ENCODE measurements around the gene UGT1A1. TPM values are rescaled to one million over a fixed set of nuclear protein-coding genes. Genes with fewer than 3 reads are reported as not detected.

UGT1A1 gene
- total RNA-seq, 1 donor from 2014 or later = not detected

DNA sequence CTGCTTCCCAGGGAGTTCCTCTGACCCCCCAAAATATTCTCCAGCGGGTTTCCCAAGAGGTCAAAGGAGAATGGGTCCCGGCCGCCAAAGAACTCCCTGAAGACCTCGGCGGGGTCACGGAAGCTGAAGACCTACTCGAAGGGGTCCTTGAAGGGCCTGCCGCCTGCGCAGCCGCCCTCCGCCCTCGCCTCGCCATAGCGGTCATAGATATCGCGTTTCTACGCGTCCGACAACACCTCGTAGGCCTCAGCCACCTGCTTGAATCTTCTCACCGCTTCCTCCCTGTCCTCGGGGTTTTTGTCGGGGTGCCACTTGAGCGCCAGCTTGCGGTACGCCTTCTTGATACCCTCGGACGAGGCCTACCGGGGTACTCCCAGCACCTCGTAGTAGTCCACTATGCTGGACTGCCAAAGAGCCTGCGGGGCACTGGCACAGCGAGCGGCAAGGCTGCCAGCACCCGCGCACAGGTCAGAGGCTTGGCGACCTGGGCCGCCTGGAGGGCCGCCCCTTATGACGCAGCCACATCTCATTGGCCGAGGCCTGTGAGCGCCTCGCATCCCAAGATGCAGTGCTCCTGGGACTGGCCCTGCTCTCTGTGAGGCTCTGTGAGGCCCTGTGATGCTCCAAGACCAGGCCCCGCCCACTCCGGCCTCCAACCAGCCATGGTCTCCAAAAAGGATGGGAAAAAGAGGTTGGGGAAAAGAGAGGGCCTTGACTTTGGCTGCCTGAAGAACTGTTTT, 5.0 kb upstream of the UGT1A1 start:
- TF ChIP-seq, protein P1, sequence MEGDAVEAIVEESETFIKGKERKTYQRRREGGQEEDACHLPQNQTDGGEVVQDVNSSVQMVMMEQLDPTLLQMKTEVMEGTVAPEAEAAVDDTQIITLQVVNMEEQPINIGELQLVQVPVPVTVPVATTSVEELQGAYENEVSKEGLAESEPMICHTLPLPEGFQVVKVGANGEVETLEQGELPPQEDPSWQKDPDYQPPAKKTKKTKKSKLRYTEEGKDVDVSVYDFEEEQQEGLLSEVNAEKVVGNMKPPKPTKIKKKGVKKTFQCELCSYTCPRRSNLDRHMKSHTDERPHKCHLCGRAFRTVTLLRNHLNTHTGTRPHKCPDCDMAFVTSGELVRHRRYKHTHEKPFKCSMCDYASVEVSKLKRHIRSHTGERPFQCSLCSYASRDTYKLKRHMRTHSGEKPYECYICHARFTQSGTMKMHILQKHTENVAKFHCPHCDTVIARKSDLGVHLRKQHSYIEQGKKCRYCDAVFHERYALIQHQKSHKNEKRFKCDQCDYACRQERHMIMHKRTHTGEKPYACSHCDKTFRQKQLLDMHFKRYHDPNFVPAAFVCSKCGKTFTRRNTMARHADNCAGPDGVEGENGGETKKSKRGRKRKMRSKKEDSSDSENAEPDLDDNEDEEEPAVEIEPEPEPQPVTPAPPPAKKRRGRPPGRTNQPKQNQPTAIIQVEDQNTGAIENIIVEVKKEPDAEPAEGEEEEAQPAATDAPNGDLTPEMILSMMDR (IDR thresholded peaks at IDR 0.05) = no peak
- intact Hi-C loops (cut with DNase I) = no loop called here
- no peak for DNase-seq (ENCODE audit: low spot score in 2 of 2)
- Histone ChIP-seq H3K27me3 (no peaks in the 10 kb centered on the region), H3K36me3 (no peaks in the 10 kb centered on the region), H3K9me3 (no peaks in the 10 kb centered on the region), H3K4me3 (no peak overlapping the region), H3K27ac (no peak overlapping the region), H3K4me1 (no peaks in the 10 kb centered on the region)

DNA sequence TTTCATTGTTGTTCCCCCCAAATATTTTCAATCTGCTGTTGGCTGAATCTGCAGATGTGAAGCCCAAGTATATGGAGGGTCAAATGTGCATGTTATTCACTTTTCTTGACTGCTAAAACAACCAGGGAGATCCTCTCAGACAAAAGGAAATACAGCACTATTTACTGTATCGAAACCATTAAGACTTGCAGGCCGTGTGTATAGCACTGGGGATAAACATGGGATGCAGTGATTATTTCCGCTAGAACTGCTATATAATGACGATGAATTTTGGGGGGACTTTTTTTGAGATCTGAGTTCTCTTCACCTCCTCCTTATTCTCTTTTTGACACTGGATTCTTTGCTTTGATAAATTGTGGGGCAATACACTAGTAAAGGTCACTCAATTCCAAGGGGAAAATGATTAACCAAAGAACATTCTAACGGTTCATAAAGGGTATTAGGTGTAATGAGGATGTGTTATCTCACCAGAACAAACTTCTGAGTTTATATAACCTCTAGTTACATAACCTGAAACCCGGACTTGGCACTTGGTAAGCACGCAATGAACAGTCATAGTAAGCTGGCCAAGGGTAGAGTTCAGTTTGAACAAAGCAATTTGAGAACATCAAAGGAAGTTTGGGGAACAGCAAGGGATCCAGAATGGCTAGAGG, 3.5 kb upstream of the UGT1A1 start:
- H3K27ac ChIP-seq = no peak overlapping the region
- H3K36me3 ChIP-seq = no peaks in the 10 kb centered on the region
- no peaks in the 10 kb centered on the region for H3K27me3 ChIP-seq
- H3K4me1 ChIP-seq = no peaks in the 10 kb centered on the region
- no peak for DNase-seq (ENCODE audit: low spot score in 2 of 2)
- H3K4me3 ChIP-seq = no peak overlapping the region
- TF ChIP-seq, protein P1 (IDR thresholded peaks at IDR 0.05) = no peak
- intact Hi-C loops (cut with DNase I) = no loop called here
- H3K9me3 ChIP-seq = no peaks in the 10 kb centered on the region

DNA sequence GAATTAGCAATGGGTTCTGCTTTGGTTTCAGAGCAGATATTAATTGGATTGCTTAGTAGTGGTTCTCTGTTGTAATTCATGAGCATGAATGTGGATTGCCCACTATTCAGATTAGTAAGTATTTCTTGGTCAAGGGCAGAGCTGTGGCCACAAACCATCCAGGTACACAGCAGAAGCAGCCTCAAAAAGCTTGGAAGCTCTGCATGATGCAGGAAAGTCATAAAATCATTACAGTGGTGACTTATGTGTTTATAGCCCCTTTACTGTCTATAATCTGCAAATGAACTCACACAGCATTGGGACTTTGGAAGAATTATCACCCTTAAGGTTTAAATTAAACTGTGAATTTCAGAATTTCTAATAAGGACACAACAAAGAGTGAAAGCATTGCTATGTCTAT, 1.9 kb upstream of the UGT1A1 start:
- intact Hi-C loops (cut with DNase I) = no loop called here

DNA sequence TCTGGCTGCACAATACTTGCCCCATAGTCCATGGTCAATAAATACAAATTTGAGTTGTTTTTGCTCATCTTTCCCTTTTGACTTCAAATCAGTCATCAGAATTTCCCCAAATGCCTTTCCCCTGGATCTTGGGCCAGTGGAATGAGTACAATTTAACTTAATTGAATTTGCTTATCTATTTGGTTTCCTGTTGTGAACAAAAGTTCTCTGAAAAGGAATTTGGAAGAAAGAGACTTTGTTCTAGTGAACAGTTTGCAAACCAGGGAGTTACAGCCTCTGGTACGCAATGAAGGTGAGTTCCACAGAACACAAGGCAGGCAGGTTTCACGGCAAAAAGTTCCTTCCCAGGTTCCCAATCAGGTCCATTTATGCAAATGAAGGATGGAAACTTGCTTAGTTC, 1.2 kb upstream of the UGT1A1 start:
- no peaks in the 10 kb centered on the region for H3K36me3 ChIP-seq
- no peaks in the 10 kb centered on the region for H3K27me3 ChIP-seq
- H3K9me3 ChIP-seq = no peaks in the 10 kb centered on the region
- no peak overlapping the region for H3K4me3 ChIP-seq
- intact Hi-C loops (cut with DNase I) = no loop called here
- TF ChIP-seq, protein P1 (IDR thresholded peaks at IDR 0.05) = no peak
- H3K4me1 ChIP-seq = no peaks in the 10 kb centered on the region
- DNase-seq (ENCODE audit: low spot score in 2 of 2) = no peak
- no peak overlapping the region for H3K27ac ChIP-seq

More for the DNA sequence above, 1.9 kb upstream of the UGT1A1 start:
- Histone ChIP-seq H3K9me3 (no peaks in the 10 kb centered on the region), H3K4me3 (no peak overlapping the region), H3K4me1 (no peaks in the 10 kb centered on the region), H3K36me3 (no peaks in the 10 kb centered on the region), H3K27me3 (no peaks in the 10 kb centered on the region), H3K27ac (no peak overlapping the region)
- TF ChIP-seq, protein P1 (IDR thresholded peaks at IDR 0.05) = no peak
- no peak for DNase-seq (ENCODE audit: low spot score in 2 of 2)

DNA sequence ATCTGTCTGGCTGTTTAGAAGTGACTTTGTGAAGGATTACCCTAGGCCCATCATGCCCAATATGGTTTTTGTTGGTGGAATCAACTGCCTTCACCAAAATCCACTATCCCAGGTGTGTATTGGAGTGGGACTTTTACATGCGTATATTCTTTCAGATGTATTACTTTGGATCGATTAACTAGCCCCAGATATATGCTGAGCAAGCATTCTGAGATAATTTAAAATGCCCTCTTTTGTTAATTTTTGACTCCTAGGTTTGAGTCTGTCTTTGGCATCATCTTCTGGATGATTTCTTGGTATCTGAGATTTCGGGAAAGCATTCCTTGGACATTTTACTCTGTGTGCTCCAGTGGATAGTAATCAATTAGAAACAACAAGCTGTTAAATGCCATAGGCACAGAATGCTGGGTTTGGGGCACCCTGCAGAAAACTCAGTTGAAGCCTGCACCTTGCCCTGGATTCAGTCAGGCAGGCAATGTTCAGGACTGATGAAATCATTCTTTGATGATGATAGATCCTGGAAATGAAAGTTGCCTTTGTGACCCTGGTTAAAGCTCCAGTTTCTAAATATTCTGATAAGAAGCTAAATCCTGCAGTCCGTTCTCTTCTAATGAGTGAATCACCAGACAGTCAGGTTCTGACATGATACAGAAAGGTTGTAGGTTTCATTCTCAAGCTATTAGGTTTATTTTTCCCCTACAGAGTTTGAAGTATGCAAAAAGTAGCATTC, 1.1 kb downstream of the UGT1A1 start:
- TF ChIP-seq, protein P1 (IDR thresholded peaks at IDR 0.05) = no peak
- no peaks in the 10 kb centered on the region for H3K9me3 ChIP-seq
- intact Hi-C loops (cut with DNase I) = no loop called here
- H3K27ac ChIP-seq = no peak overlapping the region
- no peaks in the 10 kb centered on the region for H3K27me3 ChIP-seq
- no peaks in the 10 kb centered on the region for H3K4me1 ChIP-seq
- H3K36me3 ChIP-seq = no peaks in the 10 kb centered on the region
- no peak for DNase-seq (ENCODE audit: low spot score in 2 of 2)
- no peak overlapping the region for H3K4me3 ChIP-seq
